Parathyroid adenoma (tissue), 2 donors: ENCODE data around the gene DTHD1.

Experiments used
- H2AFZ ChIP-seq: fragments of 300-600 bp; sonication (generic); one replicate; pipeline ENCODE4 v1.7.0; 2017; ENCODE audit warnings: antibody characterized with exemption, mild to moderate bottlenecking
- H3K27ac ChIP-seq: fragments of 300-600 bp; sonication (generic); one replicate; pipeline ENCODE4 v1.7.0; 2017
- H3K27me3 ChIP-seq: fragments of 300-600 bp; sonication (generic); one replicate; pipeline ENCODE4 v1.7.0; 2017; ENCODE audit warnings: low read length; ENCODE audit not compliant: control insufficient read depth, insufficient read depth
- H3K36me3 ChIP-seq: fragments of 300-600 bp; sonication (generic); one replicate; pipeline ENCODE4 v1.7.0; 2017; ENCODE audit warnings: low read length; ENCODE audit not compliant: control insufficient read depth, insufficient read depth
- H3K4me1 ChIP-seq: fragments of 300-600 bp; sonication (generic); one replicate; pipeline ENCODE4 v1.7.0; 2017; ENCODE audit warnings: control low read depth
- H3K4me2 ChIP-seq: fragments of 300-600 bp; sonication (generic); one replicate; pipeline ENCODE4 v1.7.0; 2017; ENCODE audit warnings: low read length
- H3K4me3 ChIP-seq: fragments of 300-600 bp; sonication (generic); one replicate; pipeline ENCODE4 v1.7.0; 2017; ENCODE audit warnings: low read depth, low read length
- H3K79me2 ChIP-seq: fragments of 300-600 bp; sonication (generic); one replicate; pipeline ENCODE4 v1.7.0; 2017; ENCODE audit warnings: control low read depth
- H3K9ac ChIP-seq: fragments of 300-600 bp; sonication (generic); one replicate; pipeline ENCODE4 v1.7.0; 2017; ENCODE audit warnings: mild to moderate bottlenecking
- H3K9me3 ChIP-seq: fragments of 300-600 bp; sonication (generic); one replicate; pipeline ENCODE4 v1.7.0; 2017; ENCODE audit warnings: low read length; ENCODE audit not compliant: control insufficient read depth
- CTCF ChIP-seq: fragments of 300-600 bp; sonication (generic); IDR thresholded peaks from one replicate; pipeline ENCODE4 v1.7.0; 2017; ENCODE audit warnings: antibody characterized with exemption, mild to moderate bottlenecking
- donor health status: primary hyperparathyroidism.

DTHD1 gene

GRCh38 chr4:36281384-36282106, at the start of gene DTHD1:
Gene DTHD1, plus strand, starts transcription at chr4:36281616. Its CDS starts 143 bp downstream, at chr4:36281759.
- no peak within 1 kb of the TSS for H3K4me2 ChIP-seq
- H3K4me1 ChIP-seq, result no peaks in the 10 kb centered on the region
- H3K9me3 ChIP-seq, result no peaks in the 10 kb centered on the region
- no peak within 1 kb of the TSS for H3K4me3 ChIP-seq
- H3K27me3 ChIP-seq, result no peaks in the 10 kb centered on the region
- H3K9ac ChIP-seq, result no peak within 1 kb of the TSS
- H3K79me2 ChIP-seq, result no peaks in the 10 kb centered on the region
- no peak within 1 kb of the TSS for H3K27ac ChIP-seq
- H3K36me3 ChIP-seq, result no peaks in the 10 kb centered on the region
- TF ChIP-seq CTCF, result no peak
- H2AFZ ChIP-seq, result peak within 1 kb of the TSS; percentile 46

GRCh38 chr4:36233567-36234266, 47.7 kb upstream of the DTHD1 start:
- Histone ChIP-seq H3K27me3 (no peaks in the 10 kb centered on the region), H3K79me2 (no peaks in the 10 kb centered on the region), H3K9ac (no peak overlapping the region), H3K4me3 (no peak overlapping the region), H3K4me2 (no peak overlapping the region), H3K36me3 (no peaks in the 10 kb centered on the region), H3K9me3 (no peaks in the 10 kb centered on the region), H2AFZ (no peak overlapping the region), H3K4me1 (no peaks in the 10 kb centered on the region), H3K27ac (no peak overlapping the region)
- TF ChIP-seq CTCF, result no peak

- Histone ChIP-seq H3K4me1 (no peaks in the 10 kb centered on the region), H3K4me2 (no peak overlapping the region), H2AFZ (no peak overlapping the region), H3K27me3 (no peaks in the 10 kb centered on the region), H3K4me3 (no peak overlapping the region), H3K36me3 (no peaks in the 10 kb centered on the region), H3K9me3 (no peaks in the 10 kb centered on the region), H3K9ac (no peak overlapping the region), H3K27ac (no peak overlapping the region), H3K79me2 (no peaks in the 10 kb centered on the region)
- TF ChIP-seq CTCF, result no peak
Measured at GRCh38 chr4:36235306-36235705, 46.1 kb upstream of the DTHD1 start.

- H3K9me3 ChIP-seq, result no peaks in the 10 kb centered on the region
- H3K4me3 ChIP-seq, result no peak overlapping the region
- H3K27me3 ChIP-seq, result no peaks in the 10 kb centered on the region
- no peaks in the 10 kb centered on the region for H3K4me1 ChIP-seq
- H3K9ac ChIP-seq, result no peak overlapping the region
- no peak overlapping the region for H3K27ac ChIP-seq
- H3K36me3 ChIP-seq, result no peaks in the 10 kb centered on the region
- no peak overlapping the region for H3K4me2 ChIP-seq
- no peaks in the 10 kb centered on the region for H3K79me2 ChIP-seq
- no peak overlapping the region for H2AFZ ChIP-seq
- no peak for TF ChIP-seq CTCF
Measured at GRCh38 chr4:36236159-36236558, 45.3 kb upstream of the DTHD1 start.
